Neural cell (in vitro differentiated cells): Measurements from ENCODE around the gene TTYH3.

Experiments used
- EZH2 ChIP-seq: fragments of 200-600, 300-800 bp; shearing (Covaris generic), sonication (generic); IDR thresholded peaks from 2 replicates; pipeline ENCODE4 v1.6.1; 2014; ENCODE audit warnings: antibody characterized with exemption, low read length, borderline replicate concordance, mild to moderate bottlenecking; ENCODE audit not compliant: insufficient read depth, poor library complexity, severe bottlenecking
- POLR2AphosphoS5 ChIP-seq: IDR thresholded peaks from 2 replicates; pipeline ENCODE4 v1.6.1; 2012
- RAD21 ChIP-seq: fragments of 450-650 bp; conservative IDR thresholded peaks from 2 replicates; pipeline ENCODE4 v1.6.1; 2014; ENCODE audit warnings: antibody characterized with exemption, mild to moderate bottlenecking, moderate library complexity
- TF ChIP-seq, protein P1 (sequence below): fragments of 450-650 bp; IDR thresholded peaks from 2 replicates; pipeline ENCODE4 v1.5.1; 2014; ENCODE audit warnings: antibody characterized with exemption, mild to moderate bottlenecking, moderate library complexity; ENCODE audit not compliant: poor library complexity, severe bottlenecking
- TF ChIP-seq, protein P2 (sequence below): IDR thresholded peaks from 2 replicates; pipeline ENCODE4 v1.6.1; 2012; ENCODE audit warnings: borderline replicate concordance

DNA sequence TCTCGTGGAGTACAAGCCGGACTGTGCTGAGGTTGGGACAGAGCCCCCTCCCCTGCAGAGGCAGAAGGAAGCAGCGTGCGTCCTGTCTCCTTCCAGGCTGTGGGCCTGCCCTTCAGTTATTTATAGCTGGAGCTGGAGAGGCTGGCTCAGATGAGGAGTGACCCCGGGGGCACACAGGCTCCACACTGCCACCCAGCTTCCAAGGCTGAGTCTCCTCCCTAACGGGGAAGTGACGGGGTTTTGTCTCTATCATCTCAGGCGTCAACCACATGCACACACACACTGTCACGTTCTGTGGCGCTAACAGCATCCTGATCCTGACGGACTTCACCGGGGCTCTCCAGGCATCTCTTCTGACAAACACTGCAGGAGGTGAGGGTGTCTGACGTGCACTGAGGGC is 81.6 kb downstream of the TTYH3 start:
- TF ChIP-seq, protein P1, sequence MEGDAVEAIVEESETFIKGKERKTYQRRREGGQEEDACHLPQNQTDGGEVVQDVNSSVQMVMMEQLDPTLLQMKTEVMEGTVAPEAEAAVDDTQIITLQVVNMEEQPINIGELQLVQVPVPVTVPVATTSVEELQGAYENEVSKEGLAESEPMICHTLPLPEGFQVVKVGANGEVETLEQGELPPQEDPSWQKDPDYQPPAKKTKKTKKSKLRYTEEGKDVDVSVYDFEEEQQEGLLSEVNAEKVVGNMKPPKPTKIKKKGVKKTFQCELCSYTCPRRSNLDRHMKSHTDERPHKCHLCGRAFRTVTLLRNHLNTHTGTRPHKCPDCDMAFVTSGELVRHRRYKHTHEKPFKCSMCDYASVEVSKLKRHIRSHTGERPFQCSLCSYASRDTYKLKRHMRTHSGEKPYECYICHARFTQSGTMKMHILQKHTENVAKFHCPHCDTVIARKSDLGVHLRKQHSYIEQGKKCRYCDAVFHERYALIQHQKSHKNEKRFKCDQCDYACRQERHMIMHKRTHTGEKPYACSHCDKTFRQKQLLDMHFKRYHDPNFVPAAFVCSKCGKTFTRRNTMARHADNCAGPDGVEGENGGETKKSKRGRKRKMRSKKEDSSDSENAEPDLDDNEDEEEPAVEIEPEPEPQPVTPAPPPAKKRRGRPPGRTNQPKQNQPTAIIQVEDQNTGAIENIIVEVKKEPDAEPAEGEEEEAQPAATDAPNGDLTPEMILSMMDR: peak; percentile 20
- TF ChIP-seq, protein P2, sequence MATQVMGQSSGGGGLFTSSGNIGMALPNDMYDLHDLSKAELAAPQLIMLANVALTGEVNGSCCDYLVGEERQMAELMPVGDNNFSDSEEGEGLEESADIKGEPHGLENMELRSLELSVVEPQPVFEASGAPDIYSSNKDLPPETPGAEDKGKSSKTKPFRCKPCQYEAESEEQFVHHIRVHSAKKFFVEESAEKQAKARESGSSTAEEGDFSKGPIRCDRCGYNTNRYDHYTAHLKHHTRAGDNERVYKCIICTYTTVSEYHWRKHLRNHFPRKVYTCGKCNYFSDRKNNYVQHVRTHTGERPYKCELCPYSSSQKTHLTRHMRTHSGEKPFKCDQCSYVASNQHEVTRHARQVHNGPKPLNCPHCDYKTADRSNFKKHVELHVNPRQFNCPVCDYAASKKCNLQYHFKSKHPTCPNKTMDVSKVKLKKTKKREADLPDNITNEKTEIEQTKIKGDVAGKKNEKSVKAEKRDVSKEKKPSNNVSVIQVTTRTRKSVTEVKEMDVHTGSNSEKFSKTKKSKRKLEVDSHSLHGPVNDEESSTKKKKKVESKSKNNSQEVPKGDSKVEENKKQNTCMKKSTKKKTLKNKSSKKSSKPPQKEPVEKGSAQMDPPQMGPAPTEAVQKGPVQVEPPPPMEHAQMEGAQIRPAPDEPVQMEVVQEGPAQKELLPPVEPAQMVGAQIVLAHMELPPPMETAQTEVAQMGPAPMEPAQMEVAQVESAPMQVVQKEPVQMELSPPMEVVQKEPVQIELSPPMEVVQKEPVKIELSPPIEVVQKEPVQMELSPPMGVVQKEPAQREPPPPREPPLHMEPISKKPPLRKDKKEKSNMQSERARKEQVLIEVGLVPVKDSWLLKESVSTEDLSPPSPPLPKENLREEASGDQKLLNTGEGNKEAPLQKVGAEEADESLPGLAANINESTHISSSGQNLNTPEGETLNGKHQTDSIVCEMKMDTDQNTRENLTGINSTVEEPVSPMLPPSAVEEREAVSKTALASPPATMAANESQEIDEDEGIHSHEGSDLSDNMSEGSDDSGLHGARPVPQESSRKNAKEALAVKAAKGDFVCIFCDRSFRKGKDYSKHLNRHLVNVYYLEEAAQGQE: no peak
- TF ChIP-seq POLR2AphosphoS5: no peak
- no peak for TF ChIP-seq RAD21
- no peak for TF ChIP-seq EZH2
